ENCODE data around the gene FOXP4.

FOXP4 gene

GRCh38 chr6:41502917-41503671 is 43.1 kb upstream of the FOXP4 start:
- TF ChIP-seq CTCF (IDR thresholded peaks at IDR 0.05; ENCODE audit: low read depth, low read length): no peak
- H3K4me3 ChIP-seq (ENCODE audit: low read depth, low read length): no peak overlapping the region
- DNase-seq (ENCODE audit: low read depth, low spot score): peak; percentile 44
- in situ Hi-C loops (cut with HindIII; ENCODE audit: low sequenced_read_pairs): no loop called here

GRCh38 chr6:41503827-41504465 is 42.2 kb upstream of the FOXP4 start:
- DNase-seq (ENCODE audit: low read depth, low spot score): peak; percentile 67
- no peak overlapping the region for H3K4me3 ChIP-seq (ENCODE audit: low read depth, low read length)
- in situ Hi-C loops (cut with HindIII; ENCODE audit: low sequenced_read_pairs): no loop called here
- no peak for TF ChIP-seq CTCF (IDR thresholded peaks at IDR 0.05; ENCODE audit: low read depth, low read length)

- in situ Hi-C loops (cut with HindIII; ENCODE audit: low sequenced_read_pairs): no loop called here
- TF ChIP-seq CTCF (IDR thresholded peaks at IDR 0.05; ENCODE audit: low read depth, low read length): no peak
- peak; percentile 57 for DNase-seq (ENCODE audit: low read depth, low spot score)
- H3K4me3 ChIP-seq (ENCODE audit: low read depth, low read length): no peak overlapping the region
Measured at GRCh38 chr6:41504466-41505121, 41.6 kb upstream of the FOXP4 start.

- in situ Hi-C loops (cut with HindIII; ENCODE audit: low sequenced_read_pairs): no loop called here
- no peak for TF ChIP-seq CTCF (IDR thresholded peaks at IDR 0.05; ENCODE audit: low read depth, low read length)
- peak overlapping the region; percentile 5 for H3K4me3 ChIP-seq (ENCODE audit: low read depth, low read length)
- peak; percentile 86 for DNase-seq (ENCODE audit: low read depth, low spot score)
Measured at GRCh38 chr6:41505122-41506049, 40.8 kb upstream of the FOXP4 start.

GRCh38 chr6:41508479-41508878 is 37.7 kb upstream of the FOXP4 start:
- no peak for TF ChIP-seq CTCF (IDR thresholded peaks at IDR 0.05; ENCODE audit: low read depth, low read length)
- in situ Hi-C loops (cut with HindIII; ENCODE audit: low sequenced_read_pairs): no loop called here
- no peak for DNase-seq (ENCODE audit: low read depth, low spot score)
- no peak overlapping the region for H3K4me3 ChIP-seq (ENCODE audit: low read depth, low read length)

GRCh38 chr6:41509580-41509979 is 36.6 kb upstream of the FOXP4 start:
- no peak for TF ChIP-seq CTCF (IDR thresholded peaks at IDR 0.05; ENCODE audit: low read depth, low read length)
- H3K4me3 ChIP-seq (ENCODE audit: low read depth, low read length): no peak overlapping the region
- in situ Hi-C loops (cut with HindIII; ENCODE audit: low sequenced_read_pairs): no loop called here
- no peak for DNase-seq (ENCODE audit: low read depth, low spot score)
